GM13977 (cell line): ENCODE measurements around the gene DCUN1D2.

Experiments used
- DNase-seq: peaks from one replicate; pipeline ENCODE4 v3.0.0; 2012; ENCODE audit warnings: low spot score
- in situ Hi-C: fragments of 300-500 bp; cut with MboI; formaldehyde crosslinking; loops from one replicate; pipeline ENCODE4 v1.12.0; 2022; ENCODE audit warnings: low sequenced_read_pairs, low pct_unique_long_range_greater_than_20kb, mixed read lengths, inconsistent platforms; ENCODE audit not compliant: unreplicated experiment
- TF ChIP-seq, protein P1 (sequence below): IDR thresholded peaks from 2 replicates; pipeline ENCODE4 v1.5.1; 2012; ENCODE audit warnings: mild to moderate bottlenecking, control low read depth; ENCODE audit not compliant: insufficient read depth; ENCODE audit errors: extremely low read depth, missing control alignments

Gene DCUN1D2

GRCh38 chr13:113483081-113483480 is 7.4 kb downstream of the DCUN1D2 start:
- no peak for DNase-seq
- in situ Hi-C loops = no loop called here

GRCh38 chr13:113479179-113479578 is 11.3 kb downstream of the DCUN1D2 start:
- TF ChIP-seq, protein P1, sequence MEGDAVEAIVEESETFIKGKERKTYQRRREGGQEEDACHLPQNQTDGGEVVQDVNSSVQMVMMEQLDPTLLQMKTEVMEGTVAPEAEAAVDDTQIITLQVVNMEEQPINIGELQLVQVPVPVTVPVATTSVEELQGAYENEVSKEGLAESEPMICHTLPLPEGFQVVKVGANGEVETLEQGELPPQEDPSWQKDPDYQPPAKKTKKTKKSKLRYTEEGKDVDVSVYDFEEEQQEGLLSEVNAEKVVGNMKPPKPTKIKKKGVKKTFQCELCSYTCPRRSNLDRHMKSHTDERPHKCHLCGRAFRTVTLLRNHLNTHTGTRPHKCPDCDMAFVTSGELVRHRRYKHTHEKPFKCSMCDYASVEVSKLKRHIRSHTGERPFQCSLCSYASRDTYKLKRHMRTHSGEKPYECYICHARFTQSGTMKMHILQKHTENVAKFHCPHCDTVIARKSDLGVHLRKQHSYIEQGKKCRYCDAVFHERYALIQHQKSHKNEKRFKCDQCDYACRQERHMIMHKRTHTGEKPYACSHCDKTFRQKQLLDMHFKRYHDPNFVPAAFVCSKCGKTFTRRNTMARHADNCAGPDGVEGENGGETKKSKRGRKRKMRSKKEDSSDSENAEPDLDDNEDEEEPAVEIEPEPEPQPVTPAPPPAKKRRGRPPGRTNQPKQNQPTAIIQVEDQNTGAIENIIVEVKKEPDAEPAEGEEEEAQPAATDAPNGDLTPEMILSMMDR = no peak
- in situ Hi-C loops = no loop called here
- no peak for DNase-seq

More at GRCh38 chr13:113483081-113483480, 7.4 kb downstream of the DCUN1D2 start:
- TF ChIP-seq, protein P1 = no peak

DNA sequence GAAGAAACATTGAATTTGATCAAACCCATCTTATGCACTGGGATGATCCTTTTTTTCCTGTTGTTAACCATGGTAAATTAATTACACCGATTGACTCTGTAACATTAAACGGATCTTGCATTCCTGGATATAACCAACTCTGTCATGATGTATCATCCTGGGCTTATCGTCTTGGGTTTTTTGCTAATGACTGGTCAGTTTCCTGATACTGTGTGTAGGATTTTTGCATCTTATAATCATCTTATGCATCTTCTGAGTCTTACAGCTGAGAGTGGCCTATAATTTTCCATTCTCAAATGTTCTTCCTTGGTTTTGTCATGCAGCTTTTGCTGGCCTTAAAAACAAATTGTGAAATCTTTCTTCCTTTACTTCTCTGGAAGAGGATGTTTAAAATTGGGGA is 12.8 kb downstream of the DCUN1D2 start:
- TF ChIP-seq, protein P1 = no peak
- in situ Hi-C loops = no loop called here
- no peak for DNase-seq

DNA sequence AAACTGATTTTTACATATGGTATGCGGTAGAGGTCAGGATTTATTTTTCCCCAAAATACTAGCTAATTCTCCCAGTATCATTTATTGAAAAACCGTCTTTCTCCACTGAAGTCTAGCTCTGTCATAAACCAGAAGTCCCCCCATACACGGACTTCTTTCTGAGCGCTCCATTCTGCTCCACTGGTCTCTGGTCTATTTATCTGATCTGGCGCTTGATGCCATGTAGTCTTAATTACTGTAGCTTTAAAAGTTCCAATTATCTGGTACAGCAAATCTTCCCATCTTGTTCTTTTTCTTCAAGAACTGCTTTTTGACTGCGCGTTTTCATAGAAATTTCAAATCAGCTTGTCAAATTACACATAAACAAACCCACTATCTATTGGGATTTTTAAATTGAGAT is 13.7 kb downstream of the DCUN1D2 start:
- in situ Hi-C loops = no loop called here
- TF ChIP-seq, protein P1 = no peak
- DNase-seq = no peak

GRCh38 chr13:113475911-113476310 is 14.6 kb downstream of the DCUN1D2 start:
- TF ChIP-seq, protein P1 = no peak
- no peak for DNase-seq
- in situ Hi-C loops = no loop called here

- in situ Hi-C loops = no loop called here
- TF ChIP-seq, protein P1 = no peak
- DNase-seq = no peak
These were observed 15.2 kb downstream of the DCUN1D2 start for GRCh38 chr13:113475280-113475679.

DNA sequence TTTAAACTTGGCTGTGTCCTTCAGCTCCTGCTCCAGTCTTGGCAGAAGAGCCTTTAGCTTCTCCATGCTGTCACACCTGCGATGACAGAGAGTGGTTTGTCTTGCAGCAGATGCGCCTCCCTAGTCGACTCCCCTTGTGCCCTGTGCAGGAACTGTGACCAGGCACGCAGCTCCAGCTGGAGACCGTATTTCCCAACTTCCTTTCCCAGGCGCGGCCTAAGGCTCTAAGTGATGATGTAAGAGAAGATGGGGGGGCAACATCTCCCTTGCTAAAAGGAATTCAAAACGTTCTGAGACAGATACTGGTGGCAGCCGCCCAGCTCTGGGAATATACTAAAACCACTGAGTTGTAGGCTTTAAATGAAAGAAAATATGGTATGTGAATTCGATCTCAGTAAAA is 16.3 kb downstream of the DCUN1D2 start:
- DNase-seq = no peak
- in situ Hi-C loops = no loop called here
- TF ChIP-seq, protein P1 = no peak
